Panc1 (cell line): Measurements from ENCODE around the gene NCBP2. TPM values are rescaled to one million over a fixed set of nuclear protein-coding genes. Genes with fewer than 3 reads are reported as not detected.
A peak's percentile ranks its signal among the peaks of the same experiment; 100 is the strongest.

Source experiments
- ATAC-seq: fragments of 200-7000 bp; cut with Tn5 transposase; 2 replicates; pipeline ENCODE4 v1.9.1; 2020; ENCODE audit warnings: mild to moderate bottlenecking, moderate library complexity
- BruUV-seq: library from RNA; stranded (reverse); fragments of 400-500 nt; replicated peaks from 2 replicates; lab custom pipeline; 2021; lab: Mats Ljungman, UMichigan
- CTCF ChIA-PET: fragments of 300-600 bp; sonication (Branson Sonifier 250); formaldehyde crosslinking; loops from one replicate; lab custom pipeline; 2022; ENCODE audit warnings: antibody characterized with exemption; lab: Charles Lee
- POLR2A ChIA-PET: fragments of 300-600 bp; sonication (Branson Sonifier 250); formaldehyde crosslinking; loops from one replicate; lab custom pipeline; 2022; ENCODE audit warnings: antibody characterized with exemption; lab: Charles Lee
- DNase-seq: peaks from one replicate; pipeline ENCODE4 v3.0.0-alpha.2; 2010; ENCODE audit warnings: low read depth, low spot score
- H3K27ac ChIP-seq: 2 replicates; pipeline ENCODE4 v1.5.1; 2011; ENCODE audit warnings: mild to moderate bottlenecking, low read length, inconsistent platforms
- H3K27me3 ChIP-seq: fragments of 200-500 bp; sonication (Bioruptor generic); 2 replicates; pipeline ENCODE4 v1.6.0; 2014; ENCODE audit warnings: low read length, inconsistent platforms; ENCODE audit not compliant: control insufficient read depth, insufficient read depth
- H3K36me3 ChIP-seq: fragments of 200-500 bp; sonication (Bioruptor generic); 2 replicates; pipeline ENCODE4 v1.5.1; 2014; ENCODE audit warnings: inconsistent platforms, mild to moderate bottlenecking, low read length, moderate library complexity; ENCODE audit not compliant: control insufficient read depth, insufficient read depth
- H3K4me1 ChIP-seq: 2 replicates; pipeline ENCODE4 v1.5.1; 2011; ENCODE audit warnings: inconsistent platforms, mild to moderate bottlenecking, low read length, moderate library complexity; ENCODE audit not compliant: control insufficient read depth, insufficient read depth
- H3K4me3 ChIP-seq, 2 experiments: 2 replicates each; pipeline ENCODE4 v1.5.1; 2011 to 2012; ENCODE audit warnings: low read depth in 2 of 2, low read length in 2 of 2, mild to moderate bottlenecking in 2 of 2, inconsistent platforms in 1 of 2, moderate library complexity in 1 of 2
- H3K9me3 ChIP-seq: fragments of 200-500 bp; sonication (Bioruptor generic); 2 replicates; pipeline ENCODE4 v1.5.1; 2014; ENCODE audit warnings: low read depth, mild to moderate bottlenecking, inconsistent platforms, low read length, moderate library complexity; ENCODE audit not compliant: control insufficient read depth, insufficient read depth
- CTCF ChIP-seq: fragments of 450-650 bp; IDR thresholded peaks from 2 replicates; pipeline ENCODE4 v1.5.1; 2017; ENCODE audit warnings: mild to moderate bottlenecking
- POLR2AphosphoS5 ChIP-seq: IDR thresholded peaks from 2 replicates; pipeline ENCODE4 v1.6.1; 2012; ENCODE audit warnings: mild to moderate bottlenecking, low read depth, low read length, moderate library complexity
- REST ChIP-seq, 2 experiments: IDR thresholded peaks; 2 replicates each; pipeline ENCODE4 v1.6.1; 2011 to 2012; ENCODE audit warnings: low read depth in 2 of 2, control low read depth in 1 of 2, low read length in 1 of 2, mild to moderate bottlenecking in 1 of 2, moderate library complexity in 1 of 2; ENCODE audit not compliant: insufficient read depth in 1 of 2
- SIN3A ChIP-seq: IDR thresholded peaks from 2 replicates; pipeline ENCODE4 v1.6.1; 2012; ENCODE audit warnings: low read depth, mild to moderate bottlenecking, low read length, moderate library complexity, borderline replicate concordance; ENCODE audit not compliant: insufficient read depth
- TCF7L2 ChIP-seq: IDR thresholded peaks from 2 replicates; pipeline ENCODE4 v1.6.1; 2011; ENCODE audit warnings: mild to moderate bottlenecking, low read depth, low read length, inconsistent platforms
- in situ Hi-C: cut with HindIII; loops from 2 replicates; pipeline ENCODE4 v1.10.0; 2016; ENCODE audit warnings: low sequenced_read_pairs, low pct_unique_long_range_greater_than_20kb
- intact Hi-C: fragments of 100-400 bp; cut with micrococcal nuclease; formaldehyde crosslinking; loops from one replicate; pipeline ENCODE4 v1.10.0; 2022; ENCODE audit not compliant: unreplicated experiment
- total RNA-seq: library from RNA; stranded (reverse); gene quantifications from one replicate; pipeline ENCODE4 v1.2.1, GENCODE V29; 2021; ENCODE audit not compliant: unreplicated experiment

The NCBP2 gene
- total RNA-seq, 1 experiment from 2014 or later = 122 TPM

GRCh38 chr3:196989721-196990262, 47.5 kb upstream of the NCBP2 start:
- intact Hi-C loops (no loop called here), in situ Hi-C loops (no loop called here)
- no peak overlapping the region for H3K4me3 ChIP-seq
- H3K27ac ChIP-seq = no peak overlapping the region
- H3K4me1 ChIP-seq = peaks cover 10% of the 10 kb centered on the region; the same call in 1 of the 2 replicates
- ChIA-PET POLR2A (no interaction called here), CTCF (no interaction called here)
- TF ChIP-seq SIN3A (no peak), TCF7L2 (no peak), REST (IDR thresholded peaks at IDR 0.05; ENCODE audit: insufficient read depth in 1 of 2, low read depth in 2 of 2, low read length in 1 of 2) (no peak), CTCF (no peak), POLR2AphosphoS5 (no peak)
- BruUV-seq = no TSS peak
- ATAC-seq (peak; percentile 79), DNase-seq (no peak)
- no peaks in the 10 kb centered on the region for H3K36me3 ChIP-seq
- no peaks in the 10 kb centered on the region for H3K27me3 ChIP-seq
- no peaks in the 10 kb centered on the region for H3K9me3 ChIP-seq

- no peak overlapping the region for H3K27ac ChIP-seq
- no peaks in the 10 kb centered on the region for H3K36me3 ChIP-seq
- ChIA-PET POLR2A (no interaction called here), CTCF (no interaction called here)
- DNase-seq (no peak), ATAC-seq (peak; percentile 75)
- intact Hi-C loops = no loop called here
- no TSS peak for BruUV-seq
- H3K4me1 ChIP-seq = peaks cover 10% of the 10 kb centered on the region; the same call in 1 of the 2 replicates
- peaks cover under 1% of the 10 kb centered on the region; the same call in 1 of the 2 replicates for H3K9me3 ChIP-seq
- in situ Hi-C loops = no loop called here
- no peak overlapping the region for H3K4me3 ChIP-seq
- peaks cover 3% of the 10 kb centered on the region; the same call in 1 of the 2 replicates for H3K27me3 ChIP-seq
- TF ChIP-seq SIN3A (no peak), POLR2AphosphoS5 (no peak), REST (IDR thresholded peaks at IDR 0.05; ENCODE audit: insufficient read depth in 1 of 2, low read depth in 2 of 2, low read length in 1 of 2) (no peak), CTCF (no peak; the same call in 1 of the 2 replicates), TCF7L2 (no peak)
These were observed 46.1 kb upstream of the NCBP2 start for GRCh38 chr3:196988241-196989029.
